ENCODE results near the gene SNX10. TPM values are rescaled to one million over a fixed set of nuclear protein-coding genes. Genes with fewer than 3 reads are reported as not detected.

SNX10 gene
- total RNA-seq, 2 donors from 2014 or later, result 1.3 to 6.7 TPM

DNA sequence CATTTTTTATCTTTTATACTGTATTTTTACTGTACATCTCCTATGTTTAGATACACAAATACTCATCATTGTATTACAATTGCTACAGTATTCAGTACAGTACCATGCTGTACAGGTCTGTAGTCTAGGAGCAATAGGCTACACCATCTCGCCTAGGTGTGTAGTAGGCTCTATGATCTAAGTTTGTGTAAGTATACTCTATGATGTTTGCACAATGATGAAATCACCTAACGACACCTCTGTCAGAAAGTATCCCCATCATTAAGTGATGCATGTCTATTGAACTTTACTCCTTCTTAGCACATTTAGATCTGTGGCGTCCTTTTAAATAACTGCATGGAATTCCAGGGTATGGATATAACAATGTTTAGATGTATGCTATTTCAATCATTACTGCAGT, 112.0 kb downstream of the SNX10 start:
- intact Hi-C loops (cut with DNase I), result no loop called here
- H3K4me3 ChIP-seq, result no peak overlapping the region
- no peaks in the 10 kb centered on the region for H3K9me3 ChIP-seq
- WGBS, 2 donors, result 89 to 90% methylated on average over 3 of the region's 3 CpGs
- no peak for TF ChIP-seq POLR2A (IDR thresholded peaks at IDR 0.05)
- TF ChIP-seq, protein P1, sequence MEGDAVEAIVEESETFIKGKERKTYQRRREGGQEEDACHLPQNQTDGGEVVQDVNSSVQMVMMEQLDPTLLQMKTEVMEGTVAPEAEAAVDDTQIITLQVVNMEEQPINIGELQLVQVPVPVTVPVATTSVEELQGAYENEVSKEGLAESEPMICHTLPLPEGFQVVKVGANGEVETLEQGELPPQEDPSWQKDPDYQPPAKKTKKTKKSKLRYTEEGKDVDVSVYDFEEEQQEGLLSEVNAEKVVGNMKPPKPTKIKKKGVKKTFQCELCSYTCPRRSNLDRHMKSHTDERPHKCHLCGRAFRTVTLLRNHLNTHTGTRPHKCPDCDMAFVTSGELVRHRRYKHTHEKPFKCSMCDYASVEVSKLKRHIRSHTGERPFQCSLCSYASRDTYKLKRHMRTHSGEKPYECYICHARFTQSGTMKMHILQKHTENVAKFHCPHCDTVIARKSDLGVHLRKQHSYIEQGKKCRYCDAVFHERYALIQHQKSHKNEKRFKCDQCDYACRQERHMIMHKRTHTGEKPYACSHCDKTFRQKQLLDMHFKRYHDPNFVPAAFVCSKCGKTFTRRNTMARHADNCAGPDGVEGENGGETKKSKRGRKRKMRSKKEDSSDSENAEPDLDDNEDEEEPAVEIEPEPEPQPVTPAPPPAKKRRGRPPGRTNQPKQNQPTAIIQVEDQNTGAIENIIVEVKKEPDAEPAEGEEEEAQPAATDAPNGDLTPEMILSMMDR (IDR thresholded peaks at IDR 0.05), result no peak
- no peaks in the 10 kb centered on the region for H3K36me3 ChIP-seq (replicated peaks in 1 of 2; ENCODE audit: insufficient read depth in 1 of 2, low read depth in 2 of 2)
- ATAC-seq (no peak), DNase-seq (no peak)
- H3K27ac ChIP-seq, result no peak overlapping the region
- H3K4me1 ChIP-seq, result peaks cover 12% of the 10 kb centered on the region
- H3K27me3 ChIP-seq, result no peaks in the 10 kb centered on the region

DNA sequence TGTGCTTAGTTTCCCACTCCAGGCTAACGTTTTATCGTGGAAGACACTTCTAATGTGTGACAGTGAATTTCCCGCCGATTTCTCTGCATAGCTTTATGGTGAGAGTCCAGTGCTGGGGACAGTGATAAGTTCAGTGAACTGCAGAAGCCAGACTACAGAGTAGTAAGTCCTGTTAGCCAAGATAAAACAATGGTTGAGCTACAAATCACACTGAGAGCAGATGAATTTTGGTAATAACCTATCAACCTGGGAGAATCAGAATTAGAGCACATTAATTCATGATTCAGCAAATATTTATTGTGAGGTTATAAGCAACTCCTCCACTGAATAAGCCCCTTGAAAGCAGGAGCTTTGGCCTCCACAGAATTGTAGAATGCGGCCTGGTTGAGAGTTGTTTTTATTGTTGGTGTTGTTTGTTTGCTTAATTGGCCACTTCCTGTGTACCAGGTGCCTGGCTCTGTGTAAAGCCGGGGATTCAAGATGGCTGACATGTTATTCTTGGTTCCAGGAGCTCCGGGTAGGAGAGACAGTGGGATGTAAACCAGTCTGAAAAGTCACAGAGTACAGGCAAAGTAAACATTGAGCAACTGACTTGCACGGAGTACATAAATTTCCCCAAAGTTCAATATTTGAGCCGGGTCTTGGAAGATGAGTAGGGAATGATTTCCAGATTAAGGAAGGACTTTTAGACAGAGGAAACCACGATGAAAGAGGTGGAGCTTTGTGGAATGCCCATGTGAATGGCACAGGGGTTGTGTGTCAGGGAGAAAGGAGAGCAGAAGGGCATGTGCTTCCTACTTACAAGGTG, 112.7 kb downstream of the SNX10 start:
- no peak overlapping the region for H3K4me3 ChIP-seq
- peaks cover 7% of the 10 kb centered on the region for H3K4me1 ChIP-seq
- H3K9me3 ChIP-seq, result no peaks in the 10 kb centered on the region
- H3K27me3 ChIP-seq, result no peaks in the 10 kb centered on the region
- intact Hi-C loops (cut with DNase I), result no loop called here
- TF ChIP-seq, protein P1 (IDR thresholded peaks at IDR 0.05), result no peak
- TF ChIP-seq POLR2A (IDR thresholded peaks at IDR 0.05), result no peak
- H3K36me3 ChIP-seq (replicated peaks in 1 of 2; ENCODE audit: insufficient read depth in 1 of 2, low read depth in 2 of 2), result no peaks in the 10 kb centered on the region
- no peak for ATAC-seq
- 84 to 86% methylated on average over 10 of the region's 10 CpGs for WGBS, 2 donors
- no peak for DNase-seq
- no peak overlapping the region for H3K27ac ChIP-seq

DNA sequence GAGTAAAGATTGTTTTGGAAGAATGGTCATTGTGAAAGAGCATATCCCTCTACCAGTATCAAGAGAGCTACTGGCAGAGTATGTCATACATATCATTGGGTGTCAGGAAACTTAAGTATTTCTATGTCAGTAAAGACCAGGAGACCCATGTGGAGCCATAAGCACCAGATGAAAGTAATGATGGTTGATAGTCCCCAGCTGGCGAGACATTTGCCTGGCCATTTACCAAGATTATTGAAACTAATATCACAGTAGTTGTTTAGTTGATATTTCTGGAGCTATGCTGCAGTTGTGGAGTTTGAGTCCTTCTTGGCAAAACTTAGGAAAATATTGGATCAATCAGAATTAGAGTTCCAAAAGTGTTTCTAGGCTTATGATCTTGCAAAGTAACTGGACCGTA, 114.8 kb downstream of the SNX10 start:
- TF ChIP-seq, protein P1 (IDR thresholded peaks at IDR 0.05), result no peak
- no peak for TF ChIP-seq POLR2A (IDR thresholded peaks at IDR 0.05)
- no peaks in the 10 kb centered on the region for H3K4me1 ChIP-seq
- intact Hi-C loops (cut with DNase I), result no loop called here
- no peak for ATAC-seq
- no peaks in the 10 kb centered on the region for H3K9me3 ChIP-seq
- no peaks in the 10 kb centered on the region for H3K27me3 ChIP-seq
- DNase-seq, result no peak
- no peaks in the 10 kb centered on the region for H3K36me3 ChIP-seq (replicated peaks in 1 of 2; ENCODE audit: insufficient read depth in 1 of 2, low read depth in 2 of 2)
- WGBS, 2 donors, result 94 to 98% methylated on average over 2 of the region's 2 CpGs
- no peak overlapping the region for H3K27ac ChIP-seq
- H3K4me3 ChIP-seq, result no peak overlapping the region

DNA sequence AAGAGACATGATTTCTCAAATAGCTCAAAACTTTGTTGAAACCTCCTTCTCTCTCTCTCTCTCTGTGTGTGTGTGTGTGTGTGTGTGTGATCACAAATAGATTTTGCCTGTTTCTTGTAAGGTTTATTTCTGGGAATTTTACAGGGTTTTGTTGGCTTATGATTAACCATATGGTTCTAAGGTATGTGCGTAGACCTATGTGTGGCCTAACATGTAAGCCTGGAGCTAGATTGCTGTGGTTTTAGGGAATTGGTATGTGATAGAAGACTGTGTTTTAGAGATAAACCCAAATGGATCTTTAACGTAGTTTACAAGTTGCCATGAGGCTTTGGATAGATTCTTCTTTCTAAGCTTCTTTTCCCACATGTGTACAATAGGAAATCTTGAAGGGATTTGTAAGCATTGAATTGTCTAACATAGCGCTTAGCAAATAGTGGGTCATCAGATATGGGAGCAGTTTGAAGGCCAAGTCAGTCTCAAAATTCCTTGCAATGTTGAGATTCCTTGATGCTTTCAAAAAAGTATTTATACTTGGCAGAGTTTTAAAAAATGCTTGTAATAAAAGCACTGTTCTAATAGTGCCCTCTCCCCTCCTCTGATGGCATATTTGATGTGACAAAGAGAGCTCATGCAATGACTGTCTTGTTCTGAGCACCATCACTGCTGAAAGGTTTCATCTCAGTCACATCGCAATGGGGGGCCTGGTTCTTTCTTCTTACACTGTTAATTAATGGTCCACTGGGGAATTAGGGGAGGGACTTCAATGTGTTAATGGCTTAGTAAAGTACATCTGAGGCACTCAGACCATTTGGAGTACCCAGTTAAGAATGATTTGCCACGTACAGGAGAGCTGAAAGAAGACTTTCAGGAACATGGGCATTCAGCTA, 118.2 kb downstream of the SNX10 start:
- Histone ChIP-seq H3K4me3 (no peak overlapping the region), H3K27me3 (no peaks in the 10 kb centered on the region), H3K4me1 (no peaks in the 10 kb centered on the region), H3K27ac (no peak overlapping the region), H3K36me3 (replicated peaks in 1 of 2; ENCODE audit: insufficient read depth in 1 of 2, low read depth in 2 of 2) (no peaks in the 10 kb centered on the region), H3K9me3 (no peaks in the 10 kb centered on the region)
- DNase-seq, result no peak
- no peak for ATAC-seq
- TF ChIP-seq, protein P1 (IDR thresholded peaks at IDR 0.05), result no peak
- TF ChIP-seq POLR2A (IDR thresholded peaks at IDR 0.05), result no peak
- intact Hi-C loops (cut with DNase I), result no loop called here
- 84 to 93% methylated on average over 4 to 5 of the region's 5 CpGs for WGBS, 2 donors

All from body of pancreas (tissue), 4 donors.